ENCODE measurements around the gene TEF.

Gene TEF

GRCh38 chr22:41403532-41404318, 22.0 kb downstream of the TEF start:
- Histone ChIP-seq H3K27ac (ENCODE audit: low read depth, low read length, severe bottlenecking) (no peak overlapping the region), H3K4me3 (ENCODE audit: extremely low read depth, insufficient read depth, low read length, poor library complexity, severe bottlenecking) (no peak overlapping the region), H3K4me1 (ENCODE audit: control insufficient read depth, insufficient read depth, low read length, poor library complexity, severe bottlenecking) (no peaks in the 10 kb centered on the region), H3K36me3 (ENCODE audit: control insufficient read depth, insufficient read depth, low read length) (no peaks in the 10 kb centered on the region), H3K9me3 (ENCODE audit: control insufficient read depth, low read length) (no peaks in the 10 kb centered on the region)
- 24 to 35% methylated on average over 14 to 18 of the region's 18 CpGs for WGBS, 2 experiments (ENCODE audit: insufficient coverage in 2 of 2)

- no peaks in the 10 kb centered on the region for H3K36me3 ChIP-seq (ENCODE audit: control insufficient read depth, insufficient read depth, low read length)
- H3K27ac ChIP-seq (ENCODE audit: low read depth, low read length, severe bottlenecking) = no peak overlapping the region
- WGBS, 2 experiments (ENCODE audit: insufficient coverage in 2 of 2) = 89 to 97% methylated on average over 3 to 6 of the region's 8 CpGs
- H3K9me3 ChIP-seq (ENCODE audit: control insufficient read depth, low read length) = no peaks in the 10 kb centered on the region
- no peak overlapping the region for H3K4me3 ChIP-seq (ENCODE audit: extremely low read depth, insufficient read depth, low read length, poor library complexity, severe bottlenecking)
- no peaks in the 10 kb centered on the region for H3K4me1 ChIP-seq (ENCODE audit: control insufficient read depth, insufficient read depth, low read length, poor library complexity, severe bottlenecking)
These were observed 23.8 kb downstream of the TEF start for GRCh38 chr22:41405588-41405987.

- no peaks in the 10 kb centered on the region for H3K36me3 ChIP-seq (ENCODE audit: control insufficient read depth, insufficient read depth, low read length)
- H3K4me1 ChIP-seq (ENCODE audit: control insufficient read depth, insufficient read depth, low read length, poor library complexity, severe bottlenecking) = no peaks in the 10 kb centered on the region
- no peak overlapping the region for H3K4me3 ChIP-seq (ENCODE audit: extremely low read depth, insufficient read depth, low read length, poor library complexity, severe bottlenecking)
- H3K27ac ChIP-seq (ENCODE audit: low read depth, low read length, severe bottlenecking) = no peak overlapping the region
- H3K9me3 ChIP-seq (ENCODE audit: control insufficient read depth, low read length) = no peaks in the 10 kb centered on the region
These were observed 24.7 kb downstream of the TEF start for GRCh38 chr22:41406410-41406809.

- 80 to 100% methylated on average over 1 of the region's 3 CpGs for WGBS, 2 experiments (ENCODE audit: insufficient coverage in 2 of 2)
- no peak overlapping the region for H3K4me3 ChIP-seq (ENCODE audit: extremely low read depth, insufficient read depth, low read length, poor library complexity, severe bottlenecking)
- H3K4me1 ChIP-seq (ENCODE audit: control insufficient read depth, insufficient read depth, low read length, poor library complexity, severe bottlenecking) = no peaks in the 10 kb centered on the region
- H3K9me3 ChIP-seq (ENCODE audit: control insufficient read depth, low read length) = no peaks in the 10 kb centered on the region
- H3K36me3 ChIP-seq (ENCODE audit: control insufficient read depth, insufficient read depth, low read length) = no peaks in the 10 kb centered on the region
- H3K27ac ChIP-seq (ENCODE audit: low read depth, low read length, severe bottlenecking) = no peak overlapping the region
These were observed 25.7 kb downstream of the TEF start for GRCh38 chr22:41407433-41407832.

GRCh38 chr22:41408665-41409064, 26.9 kb downstream of the TEF start:
- no peak overlapping the region for H3K4me3 ChIP-seq (ENCODE audit: extremely low read depth, insufficient read depth, low read length, poor library complexity, severe bottlenecking)
- WGBS, 2 experiments (ENCODE audit: insufficient coverage in 2 of 2) = 92 to 93% methylated on average over 6 to 7 of the region's 8 CpGs

GRCh38 chr22:41410311-41410751, 28.6 kb downstream of the TEF start:
- 80 to 100% methylated on average over 1 to 5 of the region's 7 CpGs for WGBS, 2 experiments (ENCODE audit: insufficient coverage in 2 of 2)
- Histone ChIP-seq H3K36me3 (ENCODE audit: control insufficient read depth, insufficient read depth, low read length) (no peaks in the 10 kb centered on the region), H3K27ac (ENCODE audit: low read depth, low read length, severe bottlenecking) (no peak overlapping the region), H3K9me3 (ENCODE audit: control insufficient read depth, low read length) (no peaks in the 10 kb centered on the region), H3K4me1 (ENCODE audit: control insufficient read depth, insufficient read depth, low read length, poor library complexity, severe bottlenecking) (peaks cover 7% of the 10 kb centered on the region), H3K4me3 (ENCODE audit: extremely low read depth, insufficient read depth, low read length, poor library complexity, severe bottlenecking) (no peak overlapping the region)

More at GRCh38 chr22:41408665-41409064, 26.9 kb downstream of the TEF start:
- Histone ChIP-seq H3K36me3 (ENCODE audit: control insufficient read depth, insufficient read depth, low read length) (no peaks in the 10 kb centered on the region), H3K27ac (ENCODE audit: low read depth, low read length, severe bottlenecking) (no peak overlapping the region), H3K9me3 (ENCODE audit: control insufficient read depth, low read length) (no peaks in the 10 kb centered on the region), H3K4me1 (ENCODE audit: control insufficient read depth, insufficient read depth, low read length, poor library complexity, severe bottlenecking) (no peaks in the 10 kb centered on the region)

GRCh38 chr22:41411021-41411851, 29.5 kb downstream of the TEF start:
- Histone ChIP-seq H3K27ac (ENCODE audit: low read depth, low read length, severe bottlenecking) (no peak overlapping the region), H3K4me1 (ENCODE audit: control insufficient read depth, insufficient read depth, low read length, poor library complexity, severe bottlenecking) (peaks cover 7% of the 10 kb centered on the region), H3K36me3 (ENCODE audit: control insufficient read depth, insufficient read depth, low read length) (peaks cover 3% of the 10 kb centered on the region), H3K9me3 (ENCODE audit: control insufficient read depth, low read length) (no peaks in the 10 kb centered on the region), H3K4me3 (ENCODE audit: extremely low read depth, insufficient read depth, low read length, poor library complexity, severe bottlenecking) (no peak overlapping the region)
- 83 to 88% methylated on average over 6 to 10 of the region's 11 CpGs for WGBS, 2 experiments (ENCODE audit: insufficient coverage in 2 of 2)

GRCh38 chr22:41415554-41415953, 33.8 kb downstream of the TEF start:
- H3K9me3 ChIP-seq (ENCODE audit: control insufficient read depth, low read length) = no peaks in the 10 kb centered on the region
- no peak overlapping the region for H3K27ac ChIP-seq (ENCODE audit: low read depth, low read length, severe bottlenecking)
- peaks cover 3% of the 10 kb centered on the region for H3K36me3 ChIP-seq (ENCODE audit: control insufficient read depth, insufficient read depth, low read length)
- WGBS, 2 experiments (ENCODE audit: insufficient coverage in 2 of 2) = 100% methylated on average over 1 to 3 of the region's 4 CpGs
- no peak overlapping the region for H3K4me3 ChIP-seq (ENCODE audit: extremely low read depth, insufficient read depth, low read length, poor library complexity, severe bottlenecking)
- peaks cover 7% of the 10 kb centered on the region for H3K4me1 ChIP-seq (ENCODE audit: control insufficient read depth, insufficient read depth, low read length, poor library complexity, severe bottlenecking)

GRCh38 chr22:41417622-41418390, 36.1 kb downstream of the TEF start:
- Histone ChIP-seq H3K36me3 (ENCODE audit: control insufficient read depth, insufficient read depth, low read length) (peaks cover 3% of the 10 kb centered on the region), H3K9me3 (ENCODE audit: control insufficient read depth, low read length) (no peaks in the 10 kb centered on the region), H3K27ac (ENCODE audit: low read depth, low read length, severe bottlenecking) (no peak overlapping the region), H3K4me1 (ENCODE audit: control insufficient read depth, insufficient read depth, low read length, poor library complexity, severe bottlenecking) (peaks cover 7% of the 10 kb centered on the region), H3K4me3 (ENCODE audit: extremely low read depth, insufficient read depth, low read length, poor library complexity, severe bottlenecking) (no peak overlapping the region)
- WGBS, 2 experiments (ENCODE audit: insufficient coverage in 2 of 2) = 90 to 94% methylated on average over 11 to 12 of the region's 13 CpGs

GRCh38 chr22:41418717-41419116, 37.0 kb downstream of the TEF start:
- Histone ChIP-seq H3K4me3 (ENCODE audit: extremely low read depth, insufficient read depth, low read length, poor library complexity, severe bottlenecking) (no peak overlapping the region), H3K9me3 (ENCODE audit: control insufficient read depth, low read length) (no peaks in the 10 kb centered on the region), H3K36me3 (ENCODE audit: control insufficient read depth, insufficient read depth, low read length) (peaks cover 9% of the 10 kb centered on the region), H3K4me1 (ENCODE audit: control insufficient read depth, insufficient read depth, low read length, poor library complexity, severe bottlenecking) (peaks cover 7% of the 10 kb centered on the region), H3K27ac (ENCODE audit: low read depth, low read length, severe bottlenecking) (no peak overlapping the region)
- 95 to 100% methylated on average over 3 to 4 of the region's 9 CpGs for WGBS, 2 experiments (ENCODE audit: insufficient coverage in 2 of 2)

Measured in mesodermal cell (in vitro differentiated cells).